HuH-7 (cell line): ENCODE measurements around the gene MS4A13.
"Not testable (repeated sequence)": the region's sequence is repeated elsewhere in the genome, so short reads cannot be mapped to it uniquely, and the experiment has no call there.

Source experiments
- DNase-seq: peaks from one replicate; pipeline ENCODE4 v3.0.0; 2011; ENCODE audit warnings: low spot score

MS4A13 gene

GRCh38 chr11:60515144-60515855 is at the start of gene MS4A13:
Gene MS4A13, plus strand, starts transcription at chr11:60515392. Its CDS starts 2,692 bp downstream, at chr11:60518084.
- DNase-seq, result no peak

- DNase-seq, result no peak
These were observed 46.4 kb upstream of the MS4A13 start for GRCh38 chr11:60468829-60469228.

- no peak for DNase-seq
These were observed 45.5 kb upstream of the MS4A13 start for GRCh38 chr11:60469723-60470122.

- DNase-seq, result no peak
These were observed 38.2 kb upstream of the MS4A13 start for GRCh38 chr11:60477035-60477445.

GRCh38 chr11:60482361-60482760 is 32.8 kb upstream of the MS4A13 start:
- no peak for DNase-seq

- DNase-seq, result peak; percentile 61
These were observed 29.2 kb upstream of the MS4A13 start for GRCh38 chr11:60485987-60486386.

- no peak for DNase-seq
These were observed 22.6 kb upstream of the MS4A13 start, which contains the start of gene MS4A12 for GRCh38 chr11:60492488-60493009. Gene MS4A12, plus strand, starts transcription at chr11:60492778. Its CDS starts 4,541 bp downstream, at chr11:60497319.

GRCh38 chr11:60493454-60493853 is 21.7 kb upstream of the MS4A13 start:
- DNase-seq, result no peak

GRCh38 chr11:60498399-60498798 is 16.8 kb upstream of the MS4A13 start:
- DNase-seq, result no peak

GRCh38 chr11:60498853-60499252 is 16.3 kb upstream of the MS4A13 start:
- DNase-seq, result no peak

GRCh38 chr11:60500276-60500910 is 14.8 kb upstream of the MS4A13 start:
- no peak for DNase-seq

GRCh38 chr11:60502221-60502775 is 12.9 kb upstream of the MS4A13 start:
- no peak for DNase-seq

- no peak for DNase-seq
These were observed 10.8 kb upstream of the MS4A13 start for GRCh38 chr11:60504219-60504905.

GRCh38 chr11:60509609-60510008 is 5.6 kb upstream of the MS4A13 start:
- not testable (repeated sequence) for DNase-seq

GRCh38 chr11:60510209-60510608 is 5.0 kb upstream of the MS4A13 start:
- not testable (repeated sequence) for DNase-seq

- no peak for DNase-seq
These were observed 3.8 kb upstream of the MS4A13 start for GRCh38 chr11:60511393-60511792.

- DNase-seq, result no peak
These were observed 2.5 kb upstream of the MS4A13 start for GRCh38 chr11:60512651-60513225.

GRCh38 chr11:60513496-60514460 is 1.4 kb upstream of the MS4A13 start:
- no peak for DNase-seq

- no peak for DNase-seq
These were observed 13.3 kb downstream of the MS4A13 start for GRCh38 chr11:60528465-60528864.

- no peak for DNase-seq
These were observed 13.7 kb downstream of the MS4A13 start for GRCh38 chr11:60528934-60529333.
